Uterus (tissue), 4 donors: ENCODE measurements around the gene IFITM1. TPM values are rescaled to one million over a fixed set of nuclear protein-coding genes. Genes with fewer than 3 reads are reported as not detected.
"Not testable (repeated sequence)": the region's sequence is repeated elsewhere in the genome, so short reads cannot be mapped to it uniquely, and the experiment has no call there.

Experiments used
- DNase-seq, 2 donors: peaks; one replicate each; pipeline ENCODE4 v3.0.0-alpha.2; 2019 to 2020
- H3K27ac ChIP-seq, 2 donors: fragments of 200-600 bp; sonication (generic); 1 replicate in 1 of 2; 2 replicates in 1 of 2; pipeline ENCODE4 v1.5.1; 2016 to 2018
- H3K27me3 ChIP-seq, 2 donors: fragments of 200-600 bp; sonication (generic); one replicate each; pipeline ENCODE4 v1.5.1; 2018 to 2019; ENCODE audit warnings: control low read depth in 1 of 2
- H3K36me3 ChIP-seq, 2 donors: fragments of 200-600 bp; sonication (generic); one replicate each; pipeline ENCODE4 v1.5.1; 2019; ENCODE audit warnings: control low read depth in 1 of 2
- H3K4me1 ChIP-seq, 2 donors: fragments of 200-600 bp; sonication (generic); one replicate each; pipeline ENCODE4 v1.5.1; 2018 to 2019; ENCODE audit warnings: control low read depth in 1 of 2
- H3K4me3 ChIP-seq, 2 donors: fragments of 200-600 bp; sonication (generic); 1 replicate in 1 of 2; 2 replicates in 1 of 2; pipeline ENCODE4 v1.5.1; 2018 to 2019; ENCODE audit warnings: mild to moderate bottlenecking in 1 of 2
- H3K9me3 ChIP-seq, 2 donors: fragments of 200-600 bp; sonication (generic); one replicate each; pipeline ENCODE4 v1.5.1; 2019; ENCODE audit warnings: control low read depth in 1 of 2
- CTCF ChIP-seq, 4 experiments: fragments of 200-600 bp in 2 of 4; fragments of 450-650 bp in 2 of 4; sonication (generic) in 2 of 4; IDR thresholded peaks; one replicate each; pipeline ENCODE4 v1.5.1; 2016 to 2019; ENCODE audit warnings: antibody characterized with exemption in 4 of 4, mild to moderate bottlenecking in 2 of 4, moderate library complexity in 1 of 4
- POLR2A ChIP-seq, 2 donors: fragments of 450-650 bp; IDR thresholded peaks; one replicate each; pipeline ENCODE4 v1.6.1; 2016; ENCODE audit warnings: antibody characterized with exemption in 2 of 2, mild to moderate bottlenecking in 1 of 2, moderate library complexity in 1 of 2
- intact Hi-C: fragments of 100-400 bp; cut with DNase I; formaldehyde crosslinking; loops from one replicate; pipeline ENCODE4 v1.15.1; 2023; ENCODE audit warnings: low total_unique reads
- total RNA-seq, 4 donors: library from RNA; depleted of rRNA in 3 of 4; stranded (reverse); fragments of >200 nt in 3 of 4; gene quantifications; one replicate each; pipeline versions ENCODE4 v1.1.0 to v1.2.4, GENCODE V29; 2014 to 2023
- donor health status: DM: yes; HTN: yes; CAD: no.

IFITM1 gene
- total RNA-seq, 4 donors from 2014 or later: 13.4 to 672 (median 239) TPM

- Histone ChIP-seq H3K4me3 (no peak overlapping the region), H3K27me3 (peaks cover 19 to 32% of the 10 kb centered on the region in 2 donors), H3K4me1 (peaks cover 0 to 12% of the 10 kb centered on the region in 2 donors), H3K9me3 (no peaks in the 10 kb centered on the region), H3K27ac (no peak overlapping the region), H3K36me3 (no peaks in the 10 kb centered on the region)
- DNase-seq: peak; percentile 10 to 13
- intact Hi-C loops: no loop called here
- no peak for TF ChIP-seq POLR2A (IDR thresholded peaks at IDR 0.05)
- TF ChIP-seq CTCF (IDR thresholded peaks at IDR 0.05): no peak
Observed at GRCh38 chr11:284105-285020, 29.5 kb upstream of the IFITM1 start.

GRCh38 chr11:285021-285893 lies 28.6 kb upstream of the IFITM1 start:
- intact Hi-C loops: no loop called here
- H3K4me1 ChIP-seq: peaks cover 0 to 6% of the 10 kb centered on the region in 2 donors
- DNase-seq: peak in 1 of 2 donors; percentile 8

GRCh38 chr11:285894-286220 lies 28.0 kb upstream of the IFITM1 start:
- Histone ChIP-seq H3K27ac (no peak overlapping the region), H3K4me3 (no peak overlapping the region), H3K27me3 (peaks cover 9 to 25% of the 10 kb centered on the region in 2 donors), H3K9me3 (no peaks in the 10 kb centered on the region), H3K4me1 (peaks cover 0 to 6% of the 10 kb centered on the region in 2 donors), H3K36me3 (no peaks in the 10 kb centered on the region)
- DNase-seq: no peak
- TF ChIP-seq CTCF (IDR thresholded peaks at IDR 0.05) (no peak), POLR2A (IDR thresholded peaks at IDR 0.05) (no peak)
- intact Hi-C loops: no loop called here

More at GRCh38 chr11:285021-285893, 28.6 kb upstream of the IFITM1 start:
- no peaks in the 10 kb centered on the region for H3K9me3 ChIP-seq
- H3K27ac ChIP-seq: no peak overlapping the region
- H3K4me3 ChIP-seq: no peak overlapping the region
- H3K27me3 ChIP-seq: peaks cover 12 to 26% of the 10 kb centered on the region in 2 donors
- H3K36me3 ChIP-seq: no peaks in the 10 kb centered on the region
- TF ChIP-seq POLR2A (IDR thresholded peaks at IDR 0.05) (no peak), CTCF (IDR thresholded peaks at IDR 0.05) (no peak)

- intact Hi-C loops: not testable (repeated sequence)
- H3K27me3 ChIP-seq: peaks cover 0 to 11% of the 10 kb centered on the region in 2 donors
- DNase-seq: peak; percentile 11 to 19
Observed at GRCh38 chr11:286977-287820, 26.6 kb upstream of the IFITM1 start.

GRCh38 chr11:287821-288477 lies 25.9 kb upstream of the IFITM1 start:
- Histone ChIP-seq H3K4me3 (peak overlapping the region; percentile 29 to 62), H3K9me3 (no peaks in the 10 kb centered on the region), H3K27ac (no peak overlapping the region), H3K4me1 (peaks cover 0 to 6% of the 10 kb centered on the region in 2 donors), H3K27me3 (peaks cover 0 to 4% of the 10 kb centered on the region in 2 donors), H3K36me3 (no peaks in the 10 kb centered on the region)
- intact Hi-C loops: no loop called here
- TF ChIP-seq CTCF (IDR thresholded peaks at IDR 0.05): no peak
- peak; percentile 15 to 22 for DNase-seq

More at GRCh38 chr11:286977-287820, 26.6 kb upstream of the IFITM1 start:
- not testable (repeated sequence) for H3K4me1 ChIP-seq, H3K27ac ChIP-seq, H3K9me3 ChIP-seq, H3K4me3 ChIP-seq, H3K36me3 ChIP-seq
